Gastrocnemius medialis (tissue), 4 donors: ENCODE data around the gene ZNF680.

ENCODE experiments used
- CTCF ChIP-seq, 5 experiments: fragments of 450-650 bp in 3 of 5; fragments of 200-600 bp in 2 of 5; sonication (generic) in 2 of 5; IDR thresholded peaks in 4 of 5; conservative IDR thresholded peaks in 1 of 5; 1 replicate in 4 of 5; 2 replicates in 1 of 5; pipeline ENCODE4 v1.5.1; 2016 to 2019; ENCODE audit warnings: antibody characterized with exemption in 5 of 5, mild to moderate bottlenecking in 3 of 5, moderate library complexity in 3 of 5
- POLR2A ChIP-seq, 2 donors: fragments of 450-650 bp; IDR thresholded peaks; one replicate each; pipeline ENCODE4 v1.6.1; 2017; ENCODE audit warnings: antibody characterized with exemption in 2 of 2, mild to moderate bottlenecking in 2 of 2, moderate library complexity in 2 of 2

GRCh38 chr7:64541438-64542359 lies 21.2 kb downstream of the ZNF680 start:
- TF ChIP-seq POLR2A (IDR thresholded peaks at IDR 0.05) (no peak), CTCF (IDR thresholded peaks at IDR 0.05 in 4 of 5, conservative IDR thresholded peaks at IDR 0.05 in 1 of 5) (no peak)
